ENCODE results near the gene SHB. TPM values are rescaled to one million over a fixed set of nuclear protein-coding genes. Genes with fewer than 3 reads are reported as not detected.

SHB gene
- total and polyA plus RNA-seq, 2 donors (not counting 3 experiments of a cell fraction or from before 2014, with no cell fraction given): 13.4 to 24.9 TPM

DNA sequence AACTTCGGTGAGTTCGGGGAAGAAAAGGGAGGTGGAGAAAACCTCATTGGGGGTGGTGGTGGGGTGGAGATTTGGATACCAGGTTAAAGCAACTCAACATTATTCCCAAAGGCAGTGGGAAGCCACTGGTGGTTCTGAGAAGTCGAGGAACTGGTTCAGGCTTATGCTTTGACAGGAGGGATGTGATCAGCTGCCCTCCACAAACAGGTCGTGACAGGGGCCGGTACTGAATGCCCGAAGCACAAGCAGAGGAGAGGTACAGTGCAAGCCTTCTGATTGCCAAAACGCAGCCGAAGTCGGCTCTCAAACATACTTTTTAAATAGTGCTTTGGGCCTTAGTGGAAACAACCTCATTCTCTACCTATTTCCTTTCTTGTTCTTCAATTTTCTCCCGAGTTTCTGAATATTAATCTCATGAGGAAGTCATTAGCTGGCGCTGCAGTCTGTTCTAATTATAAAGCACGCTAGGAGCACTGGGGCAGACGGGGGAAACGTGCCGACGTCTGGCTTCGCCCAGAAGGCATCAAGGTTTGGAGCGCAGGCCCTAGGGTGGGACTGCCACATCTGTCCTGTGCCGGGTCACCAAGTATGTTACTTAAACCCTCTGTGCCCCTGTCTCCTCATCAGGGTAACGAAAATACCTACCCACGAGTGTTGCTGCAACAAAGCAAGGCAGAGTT is 27.3 kb downstream of the SHB start:
- Histone ChIP-seq H3K4me2 (ENCODE audit: insufficient read depth, low read length) (no peak overlapping the region), H3K79me2 (ENCODE audit: control insufficient read depth, insufficient read depth, low read length) (peaks cover 67% of the 10 kb centered on the region), H3K4me3 (replicated peaks in 1 of 3; ENCODE audit: insufficient read depth in 1 of 3, low read depth in 1 of 3, low read length in 3 of 3) (no peak overlapping the region), H3K27ac (ENCODE audit: insufficient read depth, low read depth, low read length) (no peak overlapping the region), H3K9ac (replicated peaks; ENCODE audit: extremely low read depth, insufficient read depth, low read length) (no peak overlapping the region), H3K36me3 (ENCODE audit: control insufficient read depth in 2 of 2, extremely low read depth in 1 of 2, insufficient read depth in 2 of 2, low read length in 2 of 2) (no peaks in the 10 kb centered on the region), H3K9me1 (replicated peaks; ENCODE audit: control insufficient read depth, extremely low read depth, insufficient read depth, low read length) (no peaks in the 10 kb centered on the region), H3K27me3 (ENCODE audit: control insufficient read depth in 2 of 2, insufficient read depth in 2 of 2, low read length in 2 of 2) (no peaks in the 10 kb centered on the region), H3K9me3 (replicated peaks; ENCODE audit: control insufficient read depth, insufficient read depth, low read length) (no peaks in the 10 kb centered on the region), H2AFZ (ENCODE audit: low read depth, low read length) (no peak overlapping the region), H3K4me1 (ENCODE audit: control insufficient read depth, extremely low read depth, insufficient read depth, low read length) (peaks cover 47% of the 10 kb centered on the region), H4K20me1 (replicated peaks; ENCODE audit: control insufficient read depth, extremely low read depth, insufficient read depth, low read length) (no peaks in the 10 kb centered on the region)
- ChIA-PET CTCF (interaction anchor here (0.9 kb wide), 1 partner anchor 10 kb away, joined by 3 read pairs; no protein-coding TSS in a partner anchor), POLR2A (no interaction called here)
- intact Hi-C loops (cut with micrococcal nuclease): no loop called here
- DNase-seq (ENCODE audit: low read depth, low spot score): no peak
- no peak for FAIRE-seq
- BruUV-seq (replicated peaks): no TSS peak
- dilution Hi-C loops (cut with MboI; ENCODE audit: extremely low pct_ligation_motif_present, low sequenced_read_pairs): no loop called here
- no peak for TF ChIP-seq POLR2AphosphoS5 (IDR thresholded peaks at IDR 0.05; ENCODE audit: insufficient read depth, low read depth, low read length)
- TF ChIP-seq MYC (IDR thresholded peaks at IDR 0.05; ENCODE audit: low read depth, low read length): no peak
- TF ChIP-seq, protein P1, sequence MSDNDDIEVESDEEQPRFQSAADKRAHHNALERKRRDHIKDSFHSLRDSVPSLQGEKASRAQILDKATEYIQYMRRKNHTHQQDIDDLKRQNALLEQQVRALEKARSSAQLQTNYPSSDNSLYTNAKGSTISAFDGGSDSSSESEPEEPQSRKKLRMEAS (IDR thresholded peaks at IDR 0.05; ENCODE audit: insufficient read depth, insufficient read length): no peak
- TF ChIP-seq POLR2A (IDR thresholded peaks at IDR 0.05; ENCODE audit: low read depth, low read length): no peak
- TF ChIP-seq FOS (IDR thresholded peaks at IDR 0.05; ENCODE audit: borderline replicate concordance, insufficient read depth, low read length): no peak

DNA sequence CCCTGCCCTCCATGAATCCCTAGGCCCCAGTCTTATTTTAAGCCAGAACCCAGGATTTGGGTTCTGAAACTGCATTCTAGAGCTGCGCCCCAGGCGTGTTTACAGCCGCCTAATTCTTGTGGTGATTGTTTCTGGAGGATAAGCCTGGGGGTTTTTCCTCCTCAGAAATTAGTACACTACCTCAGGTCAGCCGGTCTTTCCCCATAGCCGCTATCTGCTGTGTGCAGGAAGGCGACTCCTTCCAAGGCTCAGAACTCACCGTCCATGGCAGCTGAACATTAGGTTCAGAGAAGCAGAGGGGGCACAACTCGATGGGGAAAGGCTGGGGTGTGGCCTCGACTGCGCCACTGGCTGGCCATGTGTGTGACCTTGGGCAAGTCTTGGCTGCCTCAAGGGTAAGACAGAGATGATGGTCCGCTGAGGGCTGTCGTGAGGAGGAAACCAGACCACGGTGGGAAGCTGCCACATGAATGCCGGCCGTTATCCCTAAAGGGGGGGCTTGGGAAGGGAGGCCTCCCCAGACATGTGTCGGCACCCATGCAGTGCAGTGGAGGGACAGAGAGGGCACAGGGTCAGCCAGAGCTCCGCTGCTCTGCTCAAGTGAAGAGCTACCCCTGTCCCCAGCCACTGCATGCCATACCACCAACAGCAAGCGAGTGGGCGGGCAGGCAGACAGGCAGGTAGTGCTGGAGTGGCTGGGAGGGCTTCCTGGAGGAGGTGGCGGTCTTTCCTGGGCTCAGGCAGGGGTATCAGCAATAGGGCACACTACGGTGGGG is 28.9 kb downstream of the SHB start:
- Histone ChIP-seq H3K36me3 (ENCODE audit: control insufficient read depth in 2 of 2, extremely low read depth in 1 of 2, insufficient read depth in 2 of 2, low read length in 2 of 2) (no peaks in the 10 kb centered on the region), H2AFZ (ENCODE audit: low read depth, low read length) (no peak overlapping the region), H4K20me1 (replicated peaks; ENCODE audit: control insufficient read depth, extremely low read depth, insufficient read depth, low read length) (no peaks in the 10 kb centered on the region), H3K27me3 (ENCODE audit: control insufficient read depth in 2 of 2, insufficient read depth in 2 of 2, low read length in 2 of 2) (no peaks in the 10 kb centered on the region), H3K9ac (replicated peaks; ENCODE audit: extremely low read depth, insufficient read depth, low read length) (no peak overlapping the region), H3K27ac (ENCODE audit: insufficient read depth, low read depth, low read length) (peak overlapping the region; percentile 77), H3K4me2 (ENCODE audit: insufficient read depth, low read length) (no peak overlapping the region), H3K9me1 (replicated peaks; ENCODE audit: control insufficient read depth, extremely low read depth, insufficient read depth, low read length) (no peaks in the 10 kb centered on the region), H3K4me1 (ENCODE audit: control insufficient read depth, extremely low read depth, insufficient read depth, low read length) (peaks cover 54% of the 10 kb centered on the region), H3K79me2 (ENCODE audit: control insufficient read depth, insufficient read depth, low read length) (peaks cover 63% of the 10 kb centered on the region), H3K9me3 (replicated peaks; ENCODE audit: control insufficient read depth, insufficient read depth, low read length) (no peaks in the 10 kb centered on the region), H3K4me3 (replicated peaks in 1 of 3; ENCODE audit: insufficient read depth in 1 of 3, low read depth in 1 of 3, low read length in 3 of 3) (no peak overlapping the region)
- intact Hi-C loops (cut with micrococcal nuclease): loop anchor here (1.0 to 2.0 kb wide), 3 partner anchors 7 to 29 kb away; partner anchors contain the start of gene SHB
- no peak for DNase-seq (ENCODE audit: low read depth, low spot score)
- dilution Hi-C loops (cut with MboI; ENCODE audit: extremely low pct_ligation_motif_present, low sequenced_read_pairs): no loop called here
- BruUV-seq (replicated peaks): no TSS peak
- CTCF ChIA-PET: interaction anchor here (0.7 kb wide), 1 partner anchor 29 kb away, joined by 3 read pairs; the partner anchor contains the start of gene SHB
- POLR2A ChIA-PET: no interaction called here
- FAIRE-seq: no peak
- TF ChIP-seq POLR2A (IDR thresholded peaks at IDR 0.05; ENCODE audit: low read depth, low read length): no peak
- no peak for TF ChIP-seq JUN (IDR thresholded peaks at IDR 0.05; ENCODE audit: borderline replicate concordance, insufficient read depth, insufficient read length, low read depth)
- TF ChIP-seq POLR2AphosphoS5 (IDR thresholded peaks at IDR 0.05; ENCODE audit: insufficient read depth, low read depth, low read length): no peak
- TF ChIP-seq GATA2 (IDR thresholded peaks at IDR 0.05; ENCODE audit: insufficient read depth, insufficient read length, low read depth, low read length): no peak
- TF ChIP-seq, protein P2, sequence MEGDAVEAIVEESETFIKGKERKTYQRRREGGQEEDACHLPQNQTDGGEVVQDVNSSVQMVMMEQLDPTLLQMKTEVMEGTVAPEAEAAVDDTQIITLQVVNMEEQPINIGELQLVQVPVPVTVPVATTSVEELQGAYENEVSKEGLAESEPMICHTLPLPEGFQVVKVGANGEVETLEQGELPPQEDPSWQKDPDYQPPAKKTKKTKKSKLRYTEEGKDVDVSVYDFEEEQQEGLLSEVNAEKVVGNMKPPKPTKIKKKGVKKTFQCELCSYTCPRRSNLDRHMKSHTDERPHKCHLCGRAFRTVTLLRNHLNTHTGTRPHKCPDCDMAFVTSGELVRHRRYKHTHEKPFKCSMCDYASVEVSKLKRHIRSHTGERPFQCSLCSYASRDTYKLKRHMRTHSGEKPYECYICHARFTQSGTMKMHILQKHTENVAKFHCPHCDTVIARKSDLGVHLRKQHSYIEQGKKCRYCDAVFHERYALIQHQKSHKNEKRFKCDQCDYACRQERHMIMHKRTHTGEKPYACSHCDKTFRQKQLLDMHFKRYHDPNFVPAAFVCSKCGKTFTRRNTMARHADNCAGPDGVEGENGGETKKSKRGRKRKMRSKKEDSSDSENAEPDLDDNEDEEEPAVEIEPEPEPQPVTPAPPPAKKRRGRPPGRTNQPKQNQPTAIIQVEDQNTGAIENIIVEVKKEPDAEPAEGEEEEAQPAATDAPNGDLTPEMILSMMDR (IDR thresholded peaks at IDR 0.05; ENCODE audit: extremely low read depth in 1 of 2, insufficient read depth in 1 of 2, low read depth in 1 of 2, low read length in 2 of 2): no peak
- TF ChIP-seq FOS (IDR thresholded peaks at IDR 0.05; ENCODE audit: borderline replicate concordance, insufficient read depth, low read length): no peak
- TF ChIP-seq, protein P1 (IDR thresholded peaks at IDR 0.05; ENCODE audit: insufficient read depth, insufficient read length): no peak
- no peak for TF ChIP-seq EZH2 (IDR thresholded peaks at IDR 0.05; ENCODE audit: borderline replicate concordance, low read depth, low read length, severe bottlenecking)
- TF ChIP-seq MYC (IDR thresholded peaks at IDR 0.05; ENCODE audit: low read depth, low read length): no peak

Data from endothelial cell of umbilical vein (primary cell).